DND-41 (cell line): Measurements from ENCODE around the gene PLEKHA6.

Source experiments
- ATAC-seq: fragments of 200-7000 bp; cut with Tn5 transposase; 3 replicates; pipeline ENCODE4 v1.9.1; 2021; ENCODE audit warnings: low read depth; ENCODE audit not compliant: insufficient read depth
- DNase-seq: peaks from one replicate; pipeline ENCODE4 v3.0.0-alpha.2; 2020
- H2AFZ ChIP-seq: 2 replicates; pipeline ENCODE4 v1.6.0; 2012; ENCODE audit warnings: low read depth, low read length
- H3K27ac ChIP-seq: 2 replicates; pipeline ENCODE4 v1.5.1; 2012; ENCODE audit warnings: low read length, inconsistent platforms
- H3K27me3 ChIP-seq: fragments of 200-600 bp; sonication (generic); 2 replicates; pipeline ENCODE4 v1.6.0; 2012; ENCODE audit warnings: low read length, mild to moderate bottlenecking, inconsistent platforms; ENCODE audit not compliant: insufficient read depth, poor library complexity
- H3K36me3 ChIP-seq: 2 replicates; pipeline ENCODE4 v1.5.1; 2012; ENCODE audit warnings: low read length, inconsistent platforms; ENCODE audit not compliant: insufficient read depth
- H3K4me1 ChIP-seq: 2 replicates; pipeline ENCODE4 v1.5.1; 2012; ENCODE audit warnings: mild to moderate bottlenecking, low read length; ENCODE audit not compliant: insufficient read depth
- H3K4me2 ChIP-seq: 2 replicates; pipeline ENCODE4 v1.6.0; 2012; ENCODE audit warnings: mild to moderate bottlenecking, moderate library complexity, low read length, inconsistent platforms; ENCODE audit not compliant: insufficient read depth
- H3K4me3 ChIP-seq, 2 experiments: fragments of 200-600 bp in 1 of 2; shearing (Covaris generic) in 1 of 2; 2 replicates each; pipeline ENCODE4 v1.5.1; 2012 to 2016; ENCODE audit warnings: inconsistent platforms in 2 of 2, low read length in 2 of 2, mild to moderate bottlenecking in 2 of 2, low read depth in 1 of 2, moderate library complexity in 1 of 2
- H3K79me2 ChIP-seq: 2 replicates; pipeline ENCODE4 v1.6.0; 2012; ENCODE audit warnings: low read length, inconsistent platforms; ENCODE audit not compliant: insufficient read depth
- H3K9ac ChIP-seq: 2 replicates; pipeline ENCODE4 v1.6.0; 2012; ENCODE audit warnings: low read depth, mild to moderate bottlenecking, inconsistent platforms, low read length, moderate library complexity
- H3K9me3 ChIP-seq: 2 replicates; pipeline ENCODE4 v1.5.1; 2012; ENCODE audit warnings: low read length, moderate library complexity, mild to moderate bottlenecking, inconsistent platforms; ENCODE audit not compliant: insufficient read depth, severe bottlenecking
- H4K20me1 ChIP-seq: 2 replicates; pipeline ENCODE4 v1.6.0; 2012; ENCODE audit warnings: low read length; ENCODE audit not compliant: insufficient read depth
- EZH2 ChIP-seq: IDR thresholded peaks from 3 replicates; pipeline ENCODE4 v1.6.1; 2012; ENCODE audit warnings: borderline replicate concordance, low read depth, mild to moderate bottlenecking, moderate library complexity, low read length, inconsistent platforms; ENCODE audit not compliant: severe bottlenecking
- TF ChIP-seq, protein P1 (sequence below): IDR thresholded peaks from 2 replicates; pipeline ENCODE4 v1.5.1; 2012; ENCODE audit warnings: borderline replicate concordance, low read length, moderate library complexity, mild to moderate bottlenecking; ENCODE audit not compliant: poor library complexity, severe bottlenecking; ENCODE audit errors: extremely low read depth

PLEKHA6 gene

DNA sequence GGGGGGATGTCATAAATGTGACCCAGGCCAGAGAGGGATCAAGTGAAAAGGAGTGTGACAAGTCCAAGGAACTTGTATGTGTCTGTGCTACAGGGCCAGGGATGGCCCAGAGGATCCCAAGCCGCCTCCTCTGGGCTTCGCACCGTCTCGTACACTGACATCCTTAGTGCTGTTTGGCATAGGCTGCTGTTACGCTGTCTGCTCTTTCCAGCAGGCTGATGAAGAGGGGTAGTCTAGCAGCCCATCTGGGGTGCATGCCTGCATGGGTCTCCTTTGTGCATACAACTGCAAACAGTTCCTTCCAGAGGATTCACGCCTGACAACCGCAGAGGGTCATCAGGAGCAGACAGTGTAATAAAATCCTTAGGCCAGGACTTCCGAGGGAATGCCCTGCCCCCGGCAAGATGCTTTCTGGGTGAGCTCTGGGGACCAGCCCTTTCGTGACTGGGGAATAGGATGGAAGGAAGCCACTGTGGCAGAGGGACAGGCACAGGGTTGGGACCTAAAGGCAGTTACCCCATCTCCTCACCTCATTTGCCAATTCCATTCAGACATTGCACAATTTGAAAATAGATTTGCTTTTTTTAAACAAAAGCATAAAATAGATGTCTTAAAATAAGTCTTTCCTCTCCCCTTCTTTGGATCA lies 139.6 kb downstream of the PLEKHA6 start:
- no peaks in the 10 kb centered on the region for H3K79me2 ChIP-seq
- H2AFZ ChIP-seq = no peak overlapping the region
- H3K27me3 ChIP-seq = peaks cover 11% of the 10 kb centered on the region
- ATAC-seq = no peak
- no peaks in the 10 kb centered on the region for H3K9me3 ChIP-seq
- no peaks in the 10 kb centered on the region for H3K4me1 ChIP-seq
- H3K4me2 ChIP-seq = no peak overlapping the region
- no peak overlapping the region for H3K27ac ChIP-seq
- TF ChIP-seq, protein P1, sequence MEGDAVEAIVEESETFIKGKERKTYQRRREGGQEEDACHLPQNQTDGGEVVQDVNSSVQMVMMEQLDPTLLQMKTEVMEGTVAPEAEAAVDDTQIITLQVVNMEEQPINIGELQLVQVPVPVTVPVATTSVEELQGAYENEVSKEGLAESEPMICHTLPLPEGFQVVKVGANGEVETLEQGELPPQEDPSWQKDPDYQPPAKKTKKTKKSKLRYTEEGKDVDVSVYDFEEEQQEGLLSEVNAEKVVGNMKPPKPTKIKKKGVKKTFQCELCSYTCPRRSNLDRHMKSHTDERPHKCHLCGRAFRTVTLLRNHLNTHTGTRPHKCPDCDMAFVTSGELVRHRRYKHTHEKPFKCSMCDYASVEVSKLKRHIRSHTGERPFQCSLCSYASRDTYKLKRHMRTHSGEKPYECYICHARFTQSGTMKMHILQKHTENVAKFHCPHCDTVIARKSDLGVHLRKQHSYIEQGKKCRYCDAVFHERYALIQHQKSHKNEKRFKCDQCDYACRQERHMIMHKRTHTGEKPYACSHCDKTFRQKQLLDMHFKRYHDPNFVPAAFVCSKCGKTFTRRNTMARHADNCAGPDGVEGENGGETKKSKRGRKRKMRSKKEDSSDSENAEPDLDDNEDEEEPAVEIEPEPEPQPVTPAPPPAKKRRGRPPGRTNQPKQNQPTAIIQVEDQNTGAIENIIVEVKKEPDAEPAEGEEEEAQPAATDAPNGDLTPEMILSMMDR = no peak
- no peak for TF ChIP-seq EZH2
- H3K9ac ChIP-seq = no peak overlapping the region
- no peak overlapping the region for H3K4me3 ChIP-seq
- no peaks in the 10 kb centered on the region for H3K36me3 ChIP-seq
- DNase-seq = no peak
- H4K20me1 ChIP-seq = no peaks in the 10 kb centered on the region

DNA sequence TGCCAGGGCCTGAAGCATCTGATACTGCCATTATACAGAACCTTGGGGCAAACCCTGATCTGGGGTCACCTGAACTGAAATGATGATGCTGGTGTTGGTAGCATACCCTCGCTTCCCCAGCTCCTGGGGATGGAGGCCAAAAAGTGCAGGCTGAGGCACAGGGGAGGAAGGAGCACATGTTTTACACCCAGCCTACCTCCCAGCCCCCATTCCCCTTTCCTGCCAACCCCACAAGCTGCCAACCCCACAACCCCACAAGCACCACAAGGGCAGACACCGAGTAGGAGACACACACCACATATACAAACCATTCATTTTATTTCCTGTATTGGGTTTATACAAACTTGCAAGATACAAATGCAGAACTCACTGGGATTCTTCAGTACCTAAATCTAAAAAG lies 141.2 kb downstream of the PLEKHA6 start:
- TF ChIP-seq EZH2 = no peak
- TF ChIP-seq, protein P1 = no peak
- ATAC-seq (no peak), DNase-seq (no peak)
- H3K9ac ChIP-seq = no peak overlapping the region
- H3K27me3 ChIP-seq = peaks cover 7% of the 10 kb centered on the region
- H3K27ac ChIP-seq = no peak overlapping the region
- H3K9me3 ChIP-seq = no peaks in the 10 kb centered on the region
- H4K20me1 ChIP-seq = no peaks in the 10 kb centered on the region
- no peaks in the 10 kb centered on the region for H3K4me1 ChIP-seq
- no peaks in the 10 kb centered on the region for H3K36me3 ChIP-seq
- no peak overlapping the region for H3K4me3 ChIP-seq
- no peak overlapping the region for H2AFZ ChIP-seq
- no peak overlapping the region for H3K4me2 ChIP-seq
- no peaks in the 10 kb centered on the region for H3K79me2 ChIP-seq

DNA sequence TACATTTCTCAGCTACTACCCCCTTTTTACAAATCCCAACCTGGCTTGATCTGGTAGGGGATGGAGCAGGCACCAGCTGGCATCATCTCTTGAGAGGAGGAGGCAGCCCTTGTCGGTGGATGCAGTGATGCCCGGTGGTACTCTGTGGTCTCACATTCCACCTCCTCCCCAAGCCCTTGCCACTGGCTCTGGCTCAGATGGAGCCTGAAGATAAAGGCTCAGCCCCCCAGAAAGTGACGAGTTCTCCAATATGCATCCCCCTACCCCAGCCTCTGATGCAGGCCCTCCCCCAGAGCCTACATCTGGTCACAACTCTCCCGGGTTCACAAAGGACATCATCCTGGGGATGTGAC lies 142.1 kb downstream of the PLEKHA6 start:
- no peak overlapping the region for H3K27ac ChIP-seq
- H4K20me1 ChIP-seq = no peaks in the 10 kb centered on the region
- TF ChIP-seq EZH2 = no peak
- TF ChIP-seq, protein P1 = no peak
- H3K9me3 ChIP-seq = no peaks in the 10 kb centered on the region
- H3K9ac ChIP-seq = no peak overlapping the region
- no peaks in the 10 kb centered on the region for H3K36me3 ChIP-seq
- DNase-seq (no peak), ATAC-seq (no peak)
- peaks cover 7% of the 10 kb centered on the region for H3K27me3 ChIP-seq
- H2AFZ ChIP-seq = no peak overlapping the region
- no peaks in the 10 kb centered on the region for H3K4me1 ChIP-seq
- no peak overlapping the region for H3K4me2 ChIP-seq
- no peaks in the 10 kb centered on the region for H3K79me2 ChIP-seq
- H3K4me3 ChIP-seq = no peak overlapping the region
